ENCODE data around the gene SLC17A2. TPM values are rescaled to one million over a fixed set of nuclear protein-coding genes. Genes with fewer than 3 reads are reported as not detected.
"Not testable (repeated sequence)": the region's sequence is repeated elsewhere in the genome, so short reads cannot be mapped to it uniquely, and the experiment has no call there.

The SLC17A2 gene
- total and polyA plus RNA-seq, 9 donors = 0.09 to 0.11 TPM; not detected in 7

- Histone ChIP-seq H3K4me3 (ENCODE audit: low read length) (no peak overlapping the region), H3K9me3 (replicated peaks; ENCODE audit: control insufficient read depth, low read depth, low read length) (no peaks in the 10 kb centered on the region), H3K36me3 (ENCODE audit: control insufficient read depth, insufficient read depth, low read length) (no peaks in the 10 kb centered on the region), H3K27ac (ENCODE audit: low read length) (no peak overlapping the region), H3K4me1 (ENCODE audit: control insufficient read depth, insufficient read depth, low read length) (no peaks in the 10 kb centered on the region), H3K27me3 (ENCODE audit: control insufficient read depth, insufficient read depth, low read length) (no peaks in the 10 kb centered on the region)
- whole genome bisulfite sequencing (ENCODE audit: insufficient coverage) = no CpG with 5 or more reads among the region's 2 CpGs
- DNase-seq = no peak
These were observed 22.0 kb upstream of the SLC17A2 start for GRCh38 chr6:25952535-25952934.

- DNase-seq = no peak
- no peak overlapping the region for H3K4me3 ChIP-seq (ENCODE audit: low read length)
- no peak overlapping the region for H3K27ac ChIP-seq (ENCODE audit: low read length)
- no peaks in the 10 kb centered on the region for H3K9me3 ChIP-seq (replicated peaks; ENCODE audit: control insufficient read depth, low read depth, low read length)
- no peaks in the 10 kb centered on the region for H3K27me3 ChIP-seq (ENCODE audit: control insufficient read depth, insufficient read depth, low read length)
- no peaks in the 10 kb centered on the region for H3K36me3 ChIP-seq (ENCODE audit: control insufficient read depth, insufficient read depth, low read length)
- H3K4me1 ChIP-seq (ENCODE audit: control insufficient read depth, insufficient read depth, low read length) = no peaks in the 10 kb centered on the region
- WGBS (ENCODE audit: insufficient coverage) = 72% methylated on average over 5 of the region's 7 CpGs
These were observed 21.0 kb upstream of the SLC17A2 start for GRCh38 chr6:25951296-25952032.

GRCh38 chr6:25950297-25950696 lies 19.8 kb upstream of the SLC17A2 start:
- H3K4me3 ChIP-seq (ENCODE audit: low read length) = no peak overlapping the region

GRCh38 chr6:25949695-25950094 lies 19.2 kb upstream of the SLC17A2 start:
- Histone ChIP-seq H3K9me3 (replicated peaks; ENCODE audit: control insufficient read depth, low read depth, low read length) (no peaks in the 10 kb centered on the region), H3K27me3 (ENCODE audit: control insufficient read depth, insufficient read depth, low read length) (no peaks in the 10 kb centered on the region), H3K36me3 (ENCODE audit: control insufficient read depth, insufficient read depth, low read length) (no peaks in the 10 kb centered on the region), H3K4me1 (ENCODE audit: control insufficient read depth, insufficient read depth, low read length) (no peaks in the 10 kb centered on the region), H3K4me3 (ENCODE audit: low read length) (no peak overlapping the region), H3K27ac (ENCODE audit: low read length) (no peak overlapping the region)
- no CpG with 5 or more reads among the region's 1 CpG for WGBS (ENCODE audit: insufficient coverage)
- DNase-seq = no peak

More at GRCh38 chr6:25950297-25950696, 19.8 kb upstream of the SLC17A2 start:
- no peak for DNase-seq
- whole genome bisulfite sequencing (ENCODE audit: insufficient coverage) = 56% methylated on average over 1 of the region's 4 CpGs
- H3K36me3 ChIP-seq (ENCODE audit: control insufficient read depth, insufficient read depth, low read length) = no peaks in the 10 kb centered on the region
- H3K9me3 ChIP-seq (replicated peaks; ENCODE audit: control insufficient read depth, low read depth, low read length) = no peaks in the 10 kb centered on the region
- H3K4me1 ChIP-seq (ENCODE audit: control insufficient read depth, insufficient read depth, low read length) = no peaks in the 10 kb centered on the region
- no peaks in the 10 kb centered on the region for H3K27me3 ChIP-seq (ENCODE audit: control insufficient read depth, insufficient read depth, low read length)
- no peak overlapping the region for H3K27ac ChIP-seq (ENCODE audit: low read length)

- WGBS (ENCODE audit: insufficient coverage) = no CpG with 5 or more reads among the region's 3 CpGs
- DNase-seq; H3K4me1 ChIP-seq (ENCODE audit: control insufficient read depth, insufficient read depth, low read length); H3K27me3 ChIP-seq (ENCODE audit: control insufficient read depth, insufficient read depth, low read length); H3K4me3 ChIP-seq (ENCODE audit: low read length); H3K27ac ChIP-seq (ENCODE audit: low read length); H3K36me3 ChIP-seq (ENCODE audit: control insufficient read depth, insufficient read depth, low read length); H3K9me3 ChIP-seq (replicated peaks; ENCODE audit: control insufficient read depth, low read depth, low read length): not testable (repeated sequence)
These were observed 17.0 kb upstream of the SLC17A2 start for GRCh38 chr6:25947492-25947891.

- no peak overlapping the region for H3K27ac ChIP-seq (ENCODE audit: low read length)
- DNase-seq = no peak
- no peak overlapping the region for H3K4me3 ChIP-seq (ENCODE audit: low read length)
- no peaks in the 10 kb centered on the region for H3K9me3 ChIP-seq (replicated peaks; ENCODE audit: control insufficient read depth, low read depth, low read length)
- H3K27me3 ChIP-seq (ENCODE audit: control insufficient read depth, insufficient read depth, low read length) = no peaks in the 10 kb centered on the region
- WGBS (ENCODE audit: insufficient coverage) = no CpG with 5 or more reads among the region's 2 CpGs
- no peaks in the 10 kb centered on the region for H3K36me3 ChIP-seq (ENCODE audit: control insufficient read depth, insufficient read depth, low read length)
- no peaks in the 10 kb centered on the region for H3K4me1 ChIP-seq (ENCODE audit: control insufficient read depth, insufficient read depth, low read length)
These were observed 16.1 kb upstream of the SLC17A2 start for GRCh38 chr6:25946631-25947030.

- DNase-seq; H3K9me3 ChIP-seq (replicated peaks; ENCODE audit: control insufficient read depth, low read depth, low read length); H3K27me3 ChIP-seq (ENCODE audit: control insufficient read depth, insufficient read depth, low read length); H3K27ac ChIP-seq (ENCODE audit: low read length); H3K36me3 ChIP-seq (ENCODE audit: control insufficient read depth, insufficient read depth, low read length); H3K4me3 ChIP-seq (ENCODE audit: low read length); H3K4me1 ChIP-seq (ENCODE audit: control insufficient read depth, insufficient read depth, low read length): not testable (repeated sequence)
- WGBS (ENCODE audit: insufficient coverage) = no CpG with 5 or more reads among the region's 3 CpGs
These were observed 15.2 kb upstream of the SLC17A2 start for GRCh38 chr6:25945738-25946137.

- WGBS (ENCODE audit: insufficient coverage) = no CpG with 5 or more reads among the region's 8 CpGs
These were observed 14.4 kb upstream of the SLC17A2 start for GRCh38 chr6:25944688-25945574.

GRCh38 chr6:25943887-25944286 lies 13.4 kb upstream of the SLC17A2 start:
- no peaks in the 10 kb centered on the region for H3K4me1 ChIP-seq (ENCODE audit: control insufficient read depth, insufficient read depth, low read length)
- no peaks in the 10 kb centered on the region for H3K27me3 ChIP-seq (ENCODE audit: control insufficient read depth, insufficient read depth, low read length)
- no peak for DNase-seq
- H3K36me3 ChIP-seq (ENCODE audit: control insufficient read depth, insufficient read depth, low read length) = no peaks in the 10 kb centered on the region
- no peak overlapping the region for H3K27ac ChIP-seq (ENCODE audit: low read length)
- no peaks in the 10 kb centered on the region for H3K9me3 ChIP-seq (replicated peaks; ENCODE audit: control insufficient read depth, low read depth, low read length)
- whole genome bisulfite sequencing (ENCODE audit: insufficient coverage) = no CpG with 5 or more reads among the region's 1 CpG
- H3K4me3 ChIP-seq (ENCODE audit: low read length) = no peak overlapping the region

More at GRCh38 chr6:25944688-25945574, 14.4 kb upstream of the SLC17A2 start:
- no peak for DNase-seq
- H3K9me3 ChIP-seq (replicated peaks; ENCODE audit: control insufficient read depth, low read depth, low read length) = no peaks in the 10 kb centered on the region
- no peaks in the 10 kb centered on the region for H3K4me1 ChIP-seq (ENCODE audit: control insufficient read depth, insufficient read depth, low read length)
- no peaks in the 10 kb centered on the region for H3K27me3 ChIP-seq (ENCODE audit: control insufficient read depth, insufficient read depth, low read length)
- H3K27ac ChIP-seq (ENCODE audit: low read length) = no peak overlapping the region
- H3K4me3 ChIP-seq (ENCODE audit: low read length) = no peak overlapping the region
- H3K36me3 ChIP-seq (ENCODE audit: control insufficient read depth, insufficient read depth, low read length) = no peaks in the 10 kb centered on the region

- Histone ChIP-seq H3K9me3 (replicated peaks; ENCODE audit: control insufficient read depth, low read depth, low read length) (no peaks in the 10 kb centered on the region), H3K27me3 (ENCODE audit: control insufficient read depth, insufficient read depth, low read length) (no peaks in the 10 kb centered on the region), H3K36me3 (ENCODE audit: control insufficient read depth, insufficient read depth, low read length) (no peaks in the 10 kb centered on the region), H3K4me1 (ENCODE audit: control insufficient read depth, insufficient read depth, low read length) (no peaks in the 10 kb centered on the region), H3K4me3 (ENCODE audit: low read length) (no peak overlapping the region), H3K27ac (ENCODE audit: low read length) (no peak overlapping the region)
- DNase-seq = peak; percentile 57
- no CpG with 5 or more reads among the region's 3 CpGs for WGBS (ENCODE audit: insufficient coverage)
These were observed 12.2 kb upstream of the SLC17A2 start for GRCh38 chr6:25942561-25943147.
